Kidney epithelial cell (primary cell): ENCODE measurements around the gene YAE1. TPM values are rescaled to one million over a fixed set of nuclear protein-coding genes. Genes with fewer than 3 reads are reported as not detected.
A peak's percentile ranks its signal among the peaks of the same experiment; 100 is the strongest.

Source experiments
- DNase-seq: peaks from one replicate; pipeline ENCODE4 v3.0.0-alpha.2; 2010; ENCODE audit warnings: low read depth
- H3K27me3 ChIP-seq: 2 replicates; pipeline ENCODE4 v1.6.0; 2011; ENCODE audit warnings: low read length; ENCODE audit not compliant: control insufficient read depth, insufficient read depth
- H3K36me3 ChIP-seq: 2 replicates; pipeline ENCODE4 v1.5.1; 2011; ENCODE audit warnings: low read length; ENCODE audit not compliant: control insufficient read depth, insufficient read depth
- H3K4me3 ChIP-seq: 2 replicates; pipeline ENCODE4 v1.5.1; 2011; ENCODE audit warnings: low read depth, mild to moderate bottlenecking, control low read depth, low read length
- CTCF ChIP-seq: IDR thresholded peaks from 2 replicates; pipeline ENCODE4 v1.5.1; 2011; ENCODE audit warnings: mild to moderate bottlenecking, moderate library complexity, low read length, control low read depth, inconsistent platforms; ENCODE audit not compliant: insufficient read depth, poor library complexity, severe bottlenecking
- total RNA-seq: library from RNA; depleted of rRNA; stranded (reverse); fragments of >200 nt; gene quantifications from 2 replicates; pipeline ENCODE4 v1.2.3, GENCODE V29; 2015

YAE1 gene
- total RNA-seq, 1 donor from 2014 or later, result 18.1 TPM

DNA sequence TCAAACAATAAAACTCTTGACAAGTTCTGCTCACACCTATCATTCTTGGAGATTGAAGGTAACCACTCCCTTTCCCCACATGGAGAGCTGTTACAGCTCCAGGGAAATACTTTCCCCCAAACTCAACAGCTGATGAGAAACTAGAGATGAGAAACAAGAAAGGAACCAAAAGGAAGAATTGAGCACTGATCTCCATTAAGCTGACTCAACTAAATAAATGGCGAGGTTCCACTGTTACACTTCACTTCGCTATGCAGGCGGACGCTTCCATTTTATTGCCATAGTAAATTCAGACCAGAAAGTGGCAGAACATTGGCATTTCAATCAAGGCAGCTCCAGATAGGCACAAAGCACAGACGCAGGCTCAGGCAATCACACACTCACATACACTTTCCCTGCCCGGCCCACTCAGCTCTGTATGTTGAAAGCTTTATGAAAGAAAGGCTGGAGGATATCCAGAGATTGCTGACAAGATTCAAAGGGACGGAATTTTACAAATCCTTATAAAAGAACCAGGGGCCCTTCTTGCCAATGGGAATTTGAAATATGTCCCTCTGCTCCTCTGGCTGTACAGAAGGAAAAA is 11.5 kb upstream of the YAE1 start:
- no peaks in the 10 kb centered on the region for H3K36me3 ChIP-seq

DNA sequence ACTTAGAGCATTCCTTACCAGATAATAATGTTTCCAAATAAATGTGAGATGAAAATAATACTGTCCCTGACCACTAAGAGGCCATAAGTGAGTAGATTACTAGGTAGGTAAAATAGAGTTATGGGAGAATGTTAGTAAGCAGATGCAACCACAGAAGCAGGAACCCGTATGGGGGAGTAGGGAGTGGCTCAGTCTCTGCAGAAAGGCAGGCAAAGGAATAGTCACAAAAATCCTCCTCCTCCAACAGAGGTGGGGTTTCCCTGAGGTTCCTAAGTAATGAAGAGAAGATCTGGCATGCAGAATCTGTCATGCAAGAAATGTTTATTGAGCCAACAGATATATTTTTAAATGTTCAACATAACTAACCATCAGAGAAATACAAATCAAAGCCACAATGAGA is 9.0 kb upstream of the YAE1 start:
- H3K36me3 ChIP-seq, result no peaks in the 10 kb centered on the region
- TF ChIP-seq CTCF, result no peak
- no peak overlapping the region for H3K4me3 ChIP-seq
- DNase-seq, result no peak
- no peaks in the 10 kb centered on the region for H3K27me3 ChIP-seq

More for the DNA sequence above, 11.5 kb upstream of the YAE1 start:
- TF ChIP-seq CTCF, result no peak
- no peak for DNase-seq
- H3K27me3 ChIP-seq, result no peaks in the 10 kb centered on the region
- no peak overlapping the region for H3K4me3 ChIP-seq

GRCh38 chr7:39557911-39558310 is 8.3 kb upstream of the YAE1 start:
- Histone ChIP-seq H3K36me3 (no peaks in the 10 kb centered on the region), H3K4me3 (no peak overlapping the region), H3K27me3 (no peaks in the 10 kb centered on the region)
- no peak for DNase-seq
- TF ChIP-seq CTCF, result no peak

- H3K27me3 ChIP-seq, result no peaks in the 10 kb centered on the region
- no peak for DNase-seq
- no peaks in the 10 kb centered on the region for H3K36me3 ChIP-seq
- TF ChIP-seq CTCF, result no peak
- no peak overlapping the region for H3K4me3 ChIP-seq
These were observed 5.8 kb upstream of the YAE1 start for GRCh38 chr7:39560408-39560807.

GRCh38 chr7:39560997-39561396 is 5.2 kb upstream of the YAE1 start:
- TF ChIP-seq CTCF, result no peak
- no peak for DNase-seq
- Histone ChIP-seq H3K36me3 (no peaks in the 10 kb centered on the region), H3K27me3 (no peaks in the 10 kb centered on the region), H3K4me3 (no peak overlapping the region)

DNA sequence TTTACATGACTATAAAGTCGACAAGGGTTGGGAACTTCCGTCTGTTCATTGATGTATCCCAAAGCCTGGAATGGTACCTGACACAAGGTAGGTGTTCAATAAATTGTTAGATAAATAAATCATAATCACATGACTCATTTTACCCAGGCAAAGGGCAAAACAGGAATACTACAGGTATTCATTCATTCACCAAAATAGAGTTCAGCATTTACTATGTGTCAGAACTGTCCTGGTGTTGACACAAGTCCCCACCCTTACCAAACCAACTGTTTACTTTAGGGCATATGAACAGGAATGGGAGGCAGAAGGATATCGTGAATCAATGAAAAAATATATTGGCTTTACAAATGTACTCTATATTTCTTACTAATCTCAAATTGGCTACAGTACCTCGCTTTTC is 666 bp upstream of the YAE1 start:
- DNase-seq, result no peak
- Histone ChIP-seq H3K36me3 (no peaks in the 10 kb centered on the region), H3K27me3 (no peaks in the 10 kb centered on the region), H3K4me3 (peak overlapping the region; percentile 90)
- TF ChIP-seq CTCF, result no peak
